Measurements from ENCODE around the gene SORBS1. TPM values are rescaled to one million over a fixed set of nuclear protein-coding genes. Genes with fewer than 3 reads are reported as not detected.
A peak's percentile ranks its signal among the peaks of the same experiment; 100 is the strongest.

SORBS1 gene
- total and polyA plus RNA-seq, 3 donors from 2014 or later: 34.4 to 46.6 (median 38.8) TPM

DNA sequence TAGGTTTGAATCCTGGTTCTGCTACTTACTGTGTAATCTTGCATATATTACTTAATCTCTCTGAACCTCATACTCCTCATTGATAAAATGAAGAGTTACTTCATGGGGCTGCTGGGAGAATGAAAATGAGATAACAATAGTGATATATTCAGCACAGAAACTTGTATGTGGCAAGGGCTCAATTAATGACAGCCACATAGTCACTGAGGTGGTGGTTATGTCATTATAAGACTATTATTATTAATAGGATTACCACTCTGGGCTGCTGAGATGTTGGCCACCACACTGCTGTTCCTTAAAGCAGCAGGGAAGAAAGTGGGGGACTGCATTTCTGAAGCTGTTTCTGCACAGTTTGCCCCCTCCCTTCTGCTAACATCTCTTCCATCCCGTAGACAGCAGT is 170.0 kb downstream of the SORBS1 start:
- WGBS, 2 donors: 40 to 50% methylated on average over 1 of the region's 1 CpG
- Histone ChIP-seq H3K27ac (no peak overlapping the region), H3K4me1 (peaks cover 19% of the 10 kb centered on the region)

GRCh38 chr10:95389982-95390381 is 171.2 kb downstream of the SORBS1 start:
- Histone ChIP-seq H3K27ac (no peak overlapping the region), H3K4me1 (peaks cover 19% of the 10 kb centered on the region), H3K36me3 (ENCODE audit: low read depth, missing control alignments) (no peaks in the 10 kb centered on the region), H3K4me3 (no peak overlapping the region), H3K9me3 (no peaks in the 10 kb centered on the region), H3K27me3 (no peaks in the 10 kb centered on the region)
- WGBS, 2 donors: 90 to 91% methylated on average over 4 of the region's 4 CpGs
- intact Hi-C loops (cut with DNase I; ENCODE audit: low total_unique reads): no loop called here
- no peak for DNase-seq
- TF ChIP-seq POLR2A (IDR thresholded peaks at IDR 0.05): no peak
- TF ChIP-seq, protein P1, sequence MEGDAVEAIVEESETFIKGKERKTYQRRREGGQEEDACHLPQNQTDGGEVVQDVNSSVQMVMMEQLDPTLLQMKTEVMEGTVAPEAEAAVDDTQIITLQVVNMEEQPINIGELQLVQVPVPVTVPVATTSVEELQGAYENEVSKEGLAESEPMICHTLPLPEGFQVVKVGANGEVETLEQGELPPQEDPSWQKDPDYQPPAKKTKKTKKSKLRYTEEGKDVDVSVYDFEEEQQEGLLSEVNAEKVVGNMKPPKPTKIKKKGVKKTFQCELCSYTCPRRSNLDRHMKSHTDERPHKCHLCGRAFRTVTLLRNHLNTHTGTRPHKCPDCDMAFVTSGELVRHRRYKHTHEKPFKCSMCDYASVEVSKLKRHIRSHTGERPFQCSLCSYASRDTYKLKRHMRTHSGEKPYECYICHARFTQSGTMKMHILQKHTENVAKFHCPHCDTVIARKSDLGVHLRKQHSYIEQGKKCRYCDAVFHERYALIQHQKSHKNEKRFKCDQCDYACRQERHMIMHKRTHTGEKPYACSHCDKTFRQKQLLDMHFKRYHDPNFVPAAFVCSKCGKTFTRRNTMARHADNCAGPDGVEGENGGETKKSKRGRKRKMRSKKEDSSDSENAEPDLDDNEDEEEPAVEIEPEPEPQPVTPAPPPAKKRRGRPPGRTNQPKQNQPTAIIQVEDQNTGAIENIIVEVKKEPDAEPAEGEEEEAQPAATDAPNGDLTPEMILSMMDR (IDR thresholded peaks at IDR 0.05): no peak

More for the DNA sequence above, 170.0 kb downstream of the SORBS1 start:
- no peak for DNase-seq
- no peak overlapping the region for H3K4me3 ChIP-seq
- no peaks in the 10 kb centered on the region for H3K9me3 ChIP-seq
- H3K36me3 ChIP-seq (ENCODE audit: low read depth, missing control alignments): no peaks in the 10 kb centered on the region
- TF ChIP-seq POLR2A (IDR thresholded peaks at IDR 0.05): no peak
- TF ChIP-seq, protein P1 (IDR thresholded peaks at IDR 0.05): no peak
- intact Hi-C loops (cut with DNase I; ENCODE audit: low total_unique reads): no loop called here
- H3K27me3 ChIP-seq: no peaks in the 10 kb centered on the region

DNA sequence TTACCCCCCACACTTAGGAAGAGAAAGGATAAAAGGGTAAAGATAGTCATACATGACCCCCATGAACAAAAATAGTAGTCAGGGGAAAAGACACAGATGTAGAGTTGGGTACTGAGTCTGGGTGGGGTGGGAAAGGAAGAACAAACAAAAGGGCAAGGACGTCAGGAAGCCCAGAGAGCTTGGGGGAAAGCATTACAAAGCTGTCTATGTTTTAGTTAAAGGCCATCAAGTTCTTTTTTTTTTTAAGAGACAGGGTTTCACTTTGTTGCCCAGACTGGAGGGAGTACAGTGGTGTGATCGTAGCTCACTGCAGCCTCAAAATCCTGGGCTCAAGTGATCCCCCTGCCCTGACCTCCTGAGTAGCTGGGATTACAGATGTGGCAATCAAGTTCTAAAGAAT is 172.0 kb downstream of the SORBS1 start:
- Histone ChIP-seq H3K27me3 (no peaks in the 10 kb centered on the region), H3K36me3 (ENCODE audit: low read depth, missing control alignments) (no peaks in the 10 kb centered on the region), H3K4me3 (no peak overlapping the region), H3K9me3 (no peaks in the 10 kb centered on the region), H3K4me1 (peaks cover 19% of the 10 kb centered on the region), H3K27ac (peak overlapping the region in 1 of 2 donors; percentile 13)
- DNase-seq: no peak
- no peak for TF ChIP-seq POLR2A (IDR thresholded peaks at IDR 0.05)
- TF ChIP-seq, protein P1 (IDR thresholded peaks at IDR 0.05): no peak
- WGBS, 2 donors: 53 to 58% methylated on average over 2 of the region's 2 CpGs
- intact Hi-C loops (cut with DNase I; ENCODE audit: low total_unique reads): no loop called here

DNA sequence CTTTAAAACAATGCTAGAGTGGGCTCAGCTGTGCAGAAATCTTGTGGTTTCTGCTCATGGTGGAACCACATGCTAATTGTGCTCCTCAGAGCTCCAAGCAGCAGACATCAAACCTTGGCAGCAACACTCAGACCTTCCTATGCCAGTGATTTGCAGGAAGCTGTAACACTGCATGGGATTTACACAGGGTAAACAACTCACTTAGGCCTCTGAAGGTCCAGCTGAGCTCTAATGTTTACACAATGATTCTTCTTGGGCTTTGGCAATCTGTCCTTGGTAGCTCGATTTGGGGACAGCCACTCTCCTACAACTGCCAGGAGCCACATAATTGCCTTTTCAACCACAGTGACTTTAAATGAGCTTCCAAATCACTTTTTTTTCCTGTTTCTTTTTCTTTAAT is 172.6 kb downstream of the SORBS1 start:
- WGBS, 2 donors: 35 to 56% methylated on average over 1 of the region's 1 CpG
- peaks cover 19% of the 10 kb centered on the region for H3K4me1 ChIP-seq
- TF ChIP-seq POLR2A (IDR thresholded peaks at IDR 0.05): no peak
- TF ChIP-seq, protein P1 (IDR thresholded peaks at IDR 0.05): no peak

GRCh38 chr10:95388109-95388471 is 173.1 kb downstream of the SORBS1 start:
- H3K36me3 ChIP-seq (ENCODE audit: low read depth, missing control alignments): no peaks in the 10 kb centered on the region
- H3K27ac ChIP-seq: no peak overlapping the region
- peaks cover 19% of the 10 kb centered on the region for H3K4me1 ChIP-seq
- H3K4me3 ChIP-seq: no peak overlapping the region
- WGBS, 2 donors: 82 to 84% methylated on average over 5 of the region's 5 CpGs
- H3K27me3 ChIP-seq: no peaks in the 10 kb centered on the region
- no peaks in the 10 kb centered on the region for H3K9me3 ChIP-seq
- TF ChIP-seq, protein P1 (IDR thresholded peaks at IDR 0.05): no peak
- TF ChIP-seq POLR2A (IDR thresholded peaks at IDR 0.05): no peak
- intact Hi-C loops (cut with DNase I; ENCODE audit: low total_unique reads): no loop called here
- DNase-seq: no peak

More for the DNA sequence above, 172.6 kb downstream of the SORBS1 start:
- Histone ChIP-seq H3K36me3 (ENCODE audit: low read depth, missing control alignments) (no peaks in the 10 kb centered on the region), H3K4me3 (no peak overlapping the region), H3K27ac (no peak overlapping the region), H3K27me3 (no peaks in the 10 kb centered on the region), H3K9me3 (no peaks in the 10 kb centered on the region)
- DNase-seq: no peak
- intact Hi-C loops (cut with DNase I; ENCODE audit: low total_unique reads): no loop called here

Data from testis (tissue), 3 donors.